Keratinocyte (primary cell): Measurements from ENCODE around the gene FAM120AOS. TPM values are rescaled to one million over a fixed set of nuclear protein-coding genes. Genes with fewer than 3 reads are reported as not detected.

Experiments
- DNase-seq: peaks from one replicate; pipeline ENCODE4 v3.0.0-alpha.2; 2011; ENCODE audit warnings: low read depth, missing footprints, low spot score
- FAIRE-seq: peaks from 2 replicates; lab custom pipeline; 2011; peaks lifted over from hg19 to GRCh38; lab: Jason Lieb, UNC
- H2AFZ ChIP-seq: 2 replicates; pipeline ENCODE4 v1.6.0; 2012; ENCODE audit warnings: low read length, control low read depth, inconsistent platforms; ENCODE audit not compliant: control insufficient read depth
- H3K27ac ChIP-seq: 2 replicates; pipeline ENCODE4 v1.5.1; 2011; ENCODE audit warnings: low read length; ENCODE audit not compliant: control insufficient read depth, insufficient read depth
- H3K27me3 ChIP-seq: 3 replicates; pipeline ENCODE4 v1.6.0; 2011; ENCODE audit warnings: low read length; ENCODE audit not compliant: control insufficient read depth, insufficient read depth; ENCODE audit errors: extremely low read depth
- H3K36me3 ChIP-seq, 2 experiments: 2 replicates in 1 of 2; 3 replicates in 1 of 2; pipeline ENCODE4 v1.5.1; 2011; ENCODE audit warnings: low read length in 2 of 2, mild to moderate bottlenecking in 1 of 2; ENCODE audit not compliant: control insufficient read depth in 2 of 2, insufficient read depth in 2 of 2; ENCODE audit errors: extremely low read depth in 1 of 2
- H3K4me1 ChIP-seq: 3 replicates; pipeline ENCODE4 v1.5.1; 2011; ENCODE audit warnings: low read length; ENCODE audit not compliant: control insufficient read depth, insufficient read depth; ENCODE audit errors: extremely low read depth
- H3K4me2 ChIP-seq: 3 replicates; pipeline ENCODE4 v1.6.0; 2011; ENCODE audit warnings: low read depth, low read length; ENCODE audit not compliant: control insufficient read depth, insufficient read depth; ENCODE audit errors: extremely low read depth
- H3K4me3 ChIP-seq, 3 experiments: fragments of 200-600 bp in 1 of 3; sonication (generic) in 1 of 3; 2 replicates in 2 of 3; 3 replicates in 1 of 3; pipeline ENCODE4 v1.5.1; 2011 to 2016; ENCODE audit warnings: low read length in 3 of 3, mild to moderate bottlenecking in 3 of 3, control low read depth in 2 of 3, inconsistent platforms in 1 of 3, low read depth in 1 of 3, mixed read lengths in 1 of 3, mixed run types in 1 of 3, moderate library complexity in 1 of 3; ENCODE audit not compliant: control insufficient read depth in 2 of 3, insufficient read depth in 2 of 3; ENCODE audit errors: extremely low read depth in 1 of 3
- H3K79me2 ChIP-seq: 2 replicates; pipeline ENCODE4 v1.6.0; 2012; ENCODE audit warnings: low read length; ENCODE audit not compliant: control insufficient read depth, insufficient read depth
- H3K9ac ChIP-seq: 3 replicates; pipeline ENCODE4 v1.6.0; 2011; ENCODE audit warnings: low read length; ENCODE audit not compliant: control insufficient read depth, insufficient read depth; ENCODE audit errors: extremely low read depth
- H3K9me1 ChIP-seq: 3 replicates; pipeline ENCODE4 v1.6.0; 2011; ENCODE audit warnings: low read length; ENCODE audit not compliant: control insufficient read depth, insufficient read depth; ENCODE audit errors: extremely low read depth
- H3K9me3 ChIP-seq: 2 replicates; pipeline ENCODE4 v1.5.1; 2012; ENCODE audit warnings: low read depth, low read length; ENCODE audit not compliant: control insufficient read depth
- H4K20me1 ChIP-seq: 3 replicates; pipeline ENCODE4 v1.6.0; 2011; ENCODE audit warnings: low read length; ENCODE audit not compliant: control insufficient read depth, insufficient read depth; ENCODE audit errors: extremely low read depth
- CTCF ChIP-seq, 3 experiments: IDR thresholded peaks in 1 of 3; conservative IDR thresholded peaks in 1 of 3; optimal IDR thresholded peaks in 1 of 3; 2 replicates in 2 of 3; 3 replicates in 1 of 3; pipeline versions ENCODE3 to v1.5.1; 2011; ENCODE audit warnings: low read length in 3 of 3, mild to moderate bottlenecking in 3 of 3, moderate library complexity in 2 of 3, control low read depth in 1 of 3, inconsistent platforms in 1 of 3; ENCODE audit not compliant: insufficient read depth in 2 of 3; ENCODE audit errors: extremely low read depth in 1 of 3
- EZH2 ChIP-seq: IDR thresholded peaks from one replicate; pipeline ENCODE4 v1.6.1; 2012; ENCODE audit warnings: inconsistent platforms, mild to moderate bottlenecking, low read length, moderate library complexity
- dilution Hi-C: fragments of 300-500 bp; cut with MboI; formaldehyde crosslinking; loops from one replicate; pipeline ENCODE4 v1.7.0; 2020; ENCODE audit warnings: low sequenced_read_pairs; ENCODE audit not compliant: extremely low pct_ligation_motif_present
- polyA plus RNA-seq, 5 experiments: library from polyadenylated mRNA; depleted of rRNA in 3 of 5; stranded (reverse) in 3 of 5; stranded (forward) in 1 of 5; unstranded in 1 of 5; fragments of >200 nt; gene quantifications; 1 replicate in 1 of 5; 2 replicates in 3 of 5; 3 replicates in 1 of 5; pipeline versions ENCODE4 v1.2.1 to v1.2.3, GENCODE V29; 2011 to 2012; ENCODE audit warnings: missing spikeins in 2 of 5, low read depth in 1 of 5, low replicate concordance in 1 of 5

The FAM120AOS gene
- polyA plus RNA-seq, 1 donor (not counting 4 experiments of a cell fraction or from before 2014, with no cell fraction given), result 18.6 TPM

- Histone ChIP-seq H3K9me3 (no peaks in the 10 kb centered on the region), H3K9ac (no peak overlapping the region), H3K9me1 (no peaks in the 10 kb centered on the region), H3K4me3 (no peak overlapping the region), H3K27me3 (no peaks in the 10 kb centered on the region), H2AFZ (no peak overlapping the region), H3K4me2 (no peak overlapping the region), H3K36me3 (peaks cover 10 to 18% of the 10 kb centered on the region in 2 experiments), H3K27ac (no peak overlapping the region), H4K20me1 (no peaks in the 10 kb centered on the region), H3K4me1 (peaks cover 6% of the 10 kb centered on the region), H3K79me2 (peaks cover 13% of the 10 kb centered on the region)
- no peak for FAIRE-seq
- TF ChIP-seq EZH2, result no peak
- TF ChIP-seq CTCF (optimal IDR thresholded peaks at IDR 0.05 in 1 of 3, IDR thresholded peaks at IDR 0.05 in 1 of 3, conservative IDR thresholded peaks at IDR 0.05 in 1 of 3; ENCODE audit: extremely low read depth in 1 of 3, insufficient read depth in 2 of 3, low read length in 3 of 3), result no peak
- no peak for DNase-seq
- dilution Hi-C loops, result no loop called here
Observed at GRCh38 chr9:93447655-93448054, 5.7 kb downstream of the FAM120AOS start.

- H3K9ac ChIP-seq, result no peak overlapping the region
- H3K9me3 ChIP-seq, result no peaks in the 10 kb centered on the region
- H3K4me1 ChIP-seq, result peaks cover 6% of the 10 kb centered on the region
- TF ChIP-seq CTCF (optimal IDR thresholded peaks at IDR 0.05 in 1 of 3, IDR thresholded peaks at IDR 0.05 in 1 of 3, conservative IDR thresholded peaks at IDR 0.05 in 1 of 3; ENCODE audit: extremely low read depth in 1 of 3, insufficient read depth in 2 of 3, low read length in 3 of 3) (no peak), EZH2 (no peak)
- dilution Hi-C loops, result no loop called here
- no peak for FAIRE-seq
- H3K27me3 ChIP-seq, result no peaks in the 10 kb centered on the region
- H3K79me2 ChIP-seq, result peaks cover 4% of the 10 kb centered on the region
- no peaks in the 10 kb centered on the region for H3K9me1 ChIP-seq
- no peak overlapping the region for H3K27ac ChIP-seq
- no peak overlapping the region for H3K4me3 ChIP-seq
- H3K4me2 ChIP-seq, result no peak overlapping the region
- peaks cover 10 to 18% of the 10 kb centered on the region in 2 experiments for H3K36me3 ChIP-seq
- no peak overlapping the region for H2AFZ ChIP-seq
- no peak for DNase-seq
- no peaks in the 10 kb centered on the region for H4K20me1 ChIP-seq
Observed at GRCh38 chr9:93446073-93446472, 7.3 kb downstream of the FAM120AOS start.
